Mononuclear cell (primary cell): ENCODE results near the gene KRT14. TPM values are rescaled to one million over a fixed set of nuclear protein-coding genes. Genes with fewer than 3 reads are reported as not detected.
"Not testable (repeated sequence)": the region's sequence is repeated elsewhere in the genome, so short reads cannot be mapped to it uniquely, and the experiment has no call there.

ENCODE experiments used
- H3K27me3 ChIP-seq: 2 replicates; pipeline ENCODE4 v1.6.0; 2011; ENCODE audit warnings: low read length, control low read depth; ENCODE audit not compliant: insufficient read depth
- H3K4me1 ChIP-seq: 2 replicates; pipeline ENCODE4 v1.5.1; 2011; ENCODE audit warnings: mild to moderate bottlenecking, low read length, control low read depth; ENCODE audit not compliant: insufficient read depth
- H3K4me3 ChIP-seq: 2 replicates; pipeline ENCODE4 v1.5.1; 2011; ENCODE audit warnings: mild to moderate bottlenecking, low read length, moderate library complexity
- H3K9me3 ChIP-seq: 2 replicates; pipeline ENCODE4 v1.5.1; 2011; ENCODE audit warnings: low read depth, mild to moderate bottlenecking, control low read depth, low read length
- total RNA-seq: library from RNA; depleted of rRNA; stranded (reverse); fragments of >200 nt; gene quantifications from one replicate; pipeline ENCODE4 v1.2.3, GENCODE V29; 2012

KRT14 gene
- total RNA-seq, 1 donor = not detected

GRCh38 chr17:41552455-41552854 is 34.2 kb downstream of the KRT14 start:
- H3K9me3 ChIP-seq = no peaks in the 10 kb centered on the region

GRCh38 chr17:41551365-41551764 is 35.3 kb downstream of the KRT14 start:
- Histone ChIP-seq H3K4me1 (peaks cover 18% of the 10 kb centered on the region), H3K27me3 (no peaks in the 10 kb centered on the region), H3K9me3 (no peaks in the 10 kb centered on the region), H3K4me3 (no peak overlapping the region)

More at GRCh38 chr17:41552455-41552854, 34.2 kb downstream of the KRT14 start:
- H3K27me3 ChIP-seq = no peaks in the 10 kb centered on the region
- H3K4me3 ChIP-seq = no peak overlapping the region
- peaks cover 18% of the 10 kb centered on the region for H3K4me1 ChIP-seq

DNA sequence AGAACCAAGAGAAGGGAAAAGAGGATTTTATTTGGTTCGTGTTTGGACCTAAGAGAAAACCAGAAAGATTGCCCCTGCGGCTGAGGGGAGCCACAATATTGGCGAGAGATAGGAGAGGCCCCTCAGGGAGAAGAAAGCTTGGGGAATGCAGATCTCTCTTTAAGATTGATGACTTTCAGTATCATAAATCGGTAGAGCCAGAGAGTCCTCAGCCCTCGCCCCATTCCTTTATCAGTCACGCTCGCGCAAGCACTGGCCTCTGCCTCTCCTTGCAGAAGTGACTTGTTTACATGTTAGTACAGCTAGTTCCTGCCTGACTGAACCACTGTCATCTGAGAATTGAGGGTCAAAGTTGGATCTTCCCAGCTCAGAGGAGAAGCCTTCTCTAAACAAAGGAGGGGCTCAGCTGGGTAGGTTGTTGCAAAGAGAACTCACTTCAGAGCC is 37.1 kb downstream of the KRT14 start:
- H3K27me3 ChIP-seq = no peaks in the 10 kb centered on the region
- no peak overlapping the region for H3K4me3 ChIP-seq
- no peaks in the 10 kb centered on the region for H3K9me3 ChIP-seq
- H3K4me1 ChIP-seq = peaks cover 18% of the 10 kb centered on the region

DNA sequence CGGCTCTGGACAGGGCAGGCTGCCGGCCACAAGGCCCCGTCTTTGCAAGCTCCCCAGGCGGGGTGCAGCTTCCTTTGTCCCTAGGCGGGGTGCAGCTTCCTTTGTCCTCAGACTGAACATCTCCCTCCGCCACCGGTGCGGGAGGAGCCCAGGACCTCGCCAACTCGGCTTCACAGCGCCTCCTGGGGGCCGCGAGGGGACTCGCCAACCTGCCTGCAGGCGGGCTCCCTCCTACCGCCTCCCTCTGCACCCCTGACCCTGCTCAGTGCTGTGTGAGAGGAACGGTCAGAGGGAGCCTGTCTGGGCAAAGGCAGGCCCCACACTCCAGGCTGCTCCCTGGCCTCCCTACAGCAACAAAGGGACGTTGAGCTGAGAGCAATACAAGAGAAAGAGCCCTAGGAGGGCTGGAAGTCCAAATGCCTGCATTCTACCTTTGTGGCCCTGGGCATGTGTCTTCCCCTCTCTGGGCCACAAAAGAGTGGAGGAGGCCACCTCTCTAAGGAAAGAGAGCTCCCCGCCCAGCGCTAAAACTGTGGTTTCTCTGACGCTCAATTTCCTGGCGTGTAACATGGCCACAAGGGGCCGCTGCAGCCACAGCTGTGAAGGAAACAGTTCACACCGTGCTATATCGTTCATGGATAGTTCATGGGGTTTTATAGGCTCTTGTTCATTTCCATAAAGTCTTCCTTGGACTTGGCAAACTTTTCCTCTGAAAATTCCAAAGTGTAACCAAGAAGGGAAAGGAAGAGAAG is 37.7 kb downstream of the KRT14 start:
- Histone ChIP-seq H3K27me3 (no peaks in the 10 kb centered on the region), H3K4me1 (peaks cover 18% of the 10 kb centered on the region), H3K4me3 (no peak overlapping the region), H3K9me3 (no peaks in the 10 kb centered on the region)

DNA sequence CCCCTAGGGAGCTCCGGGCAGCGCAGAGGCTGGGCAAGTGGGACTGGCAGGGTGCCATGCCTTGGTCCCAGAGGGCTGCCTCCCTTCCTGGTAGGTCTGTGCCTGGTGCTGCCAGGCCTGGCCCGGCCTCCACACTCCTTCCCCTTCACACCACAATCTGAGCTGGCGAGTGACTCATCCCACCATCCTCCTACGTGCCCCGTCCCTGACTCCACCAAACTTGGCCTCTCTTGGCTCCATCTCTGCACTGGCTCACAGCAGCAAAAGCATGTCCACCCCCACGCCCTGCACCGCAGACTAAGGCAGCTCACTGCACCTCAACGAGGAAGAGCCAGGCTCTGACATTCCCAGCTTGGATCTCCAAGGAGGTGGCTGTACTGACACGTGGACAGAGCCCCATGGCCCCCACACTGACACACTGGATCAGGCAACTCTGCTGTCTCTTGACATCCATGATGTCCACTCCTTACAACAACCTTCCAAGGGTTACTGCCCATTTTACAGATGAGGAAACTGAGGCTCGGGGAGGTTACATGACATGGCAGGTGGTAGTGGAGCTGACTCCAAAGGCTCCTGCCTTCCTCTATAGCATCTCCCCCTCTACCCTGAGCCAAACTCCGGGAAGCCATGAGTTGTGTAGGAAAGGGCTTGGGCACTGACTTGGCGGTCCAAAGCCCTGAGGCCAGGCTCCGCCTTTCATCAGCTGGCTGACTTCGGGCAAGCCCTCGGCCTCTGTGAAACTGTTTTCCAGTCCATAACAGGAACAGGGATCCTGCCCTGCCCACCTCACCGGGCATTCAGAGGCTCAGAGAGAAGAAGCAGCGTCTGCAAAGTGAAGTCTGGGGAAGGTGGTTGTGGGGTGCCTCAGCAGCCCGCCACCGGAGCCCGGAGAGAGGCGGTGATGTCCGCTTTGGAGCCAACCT is 38.5 kb downstream of the KRT14 start:
- Histone ChIP-seq H3K27me3 (no peaks in the 10 kb centered on the region), H3K9me3 (no peaks in the 10 kb centered on the region), H3K4me1 (peaks cover 18% of the 10 kb centered on the region), H3K4me3 (no peak overlapping the region)

DNA sequence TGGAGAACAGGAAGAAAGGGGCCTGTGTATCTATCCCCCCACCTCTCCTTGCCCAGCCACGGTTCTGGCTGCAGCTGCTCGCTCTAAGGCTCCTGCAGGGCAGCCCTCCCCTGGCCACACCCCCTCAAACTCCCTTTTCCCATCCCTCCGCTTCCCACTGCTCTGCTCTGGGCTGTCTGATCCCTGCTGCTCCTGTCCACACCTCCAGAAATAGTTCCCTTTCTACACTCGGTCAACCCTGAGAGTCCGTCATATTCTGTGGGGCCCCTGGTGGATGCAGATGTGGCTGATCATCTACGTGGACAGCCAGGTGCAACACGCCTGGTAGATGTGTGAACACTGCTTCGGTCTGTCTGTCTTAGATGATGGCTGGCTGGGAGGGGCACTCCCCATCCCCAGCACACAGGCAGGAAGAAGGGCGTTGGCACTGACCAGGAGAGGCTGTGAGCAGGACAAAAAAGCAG is 39.3 kb downstream of the KRT14 start:
- H3K9me3 ChIP-seq = no peaks in the 10 kb centered on the region
- H3K4me1 ChIP-seq = peaks cover 18% of the 10 kb centered on the region
- no peaks in the 10 kb centered on the region for H3K27me3 ChIP-seq
- H3K4me3 ChIP-seq = no peak overlapping the region

GRCh38 chr17:41546819-41547218 is 39.9 kb downstream of the KRT14 start:
- Histone ChIP-seq H3K4me1 (peaks cover 18% of the 10 kb centered on the region), H3K4me3 (no peak overlapping the region), H3K27me3 (no peaks in the 10 kb centered on the region), H3K9me3 (no peaks in the 10 kb centered on the region)

GRCh38 chr17:41545829-41546410 is 40.8 kb downstream of the KRT14 start:
- Histone ChIP-seq H3K4me3 (no peak overlapping the region), H3K9me3 (no peaks in the 10 kb centered on the region), H3K27me3 (no peaks in the 10 kb centered on the region), H3K4me1 (peaks cover 18% of the 10 kb centered on the region)

- Histone ChIP-seq H3K27me3 (no peaks in the 10 kb centered on the region), H3K9me3 (no peaks in the 10 kb centered on the region), H3K4me1 (peaks cover 18% of the 10 kb centered on the region), H3K4me3 (no peak overlapping the region)
These were observed 41.8 kb downstream of the KRT14 start for GRCh38 chr17:41544935-41545334.

GRCh38 chr17:41544491-41544892 is 42.2 kb downstream of the KRT14 start:
- no peaks in the 10 kb centered on the region for H3K27me3 ChIP-seq

GRCh38 chr17:41542786-41543185 is 43.9 kb downstream of the KRT14 start:
- H3K4me1 ChIP-seq, H3K27me3 ChIP-seq, H3K4me3 ChIP-seq, H3K9me3 ChIP-seq: not testable (repeated sequence)

More at GRCh38 chr17:41544491-41544892, 42.2 kb downstream of the KRT14 start:
- Histone ChIP-seq H3K4me3 (no peak overlapping the region), H3K9me3 (no peaks in the 10 kb centered on the region), H3K4me1 (peaks cover 18% of the 10 kb centered on the region)

- Histone ChIP-seq H3K9me3 (no peaks in the 10 kb centered on the region), H3K4me1 (no peaks in the 10 kb centered on the region), H3K4me3 (no peak overlapping the region), H3K27me3 (no peaks in the 10 kb centered on the region)
These were observed 44.3 kb downstream of the KRT14 start for GRCh38 chr17:41542357-41542756.

GRCh38 chr17:41540921-41541625 is 45.6 kb downstream of the KRT14 start:
- H3K4me3 ChIP-seq = no peak overlapping the region
- no peaks in the 10 kb centered on the region for H3K4me1 ChIP-seq
- no peaks in the 10 kb centered on the region for H3K9me3 ChIP-seq
- H3K27me3 ChIP-seq = no peaks in the 10 kb centered on the region

DNA sequence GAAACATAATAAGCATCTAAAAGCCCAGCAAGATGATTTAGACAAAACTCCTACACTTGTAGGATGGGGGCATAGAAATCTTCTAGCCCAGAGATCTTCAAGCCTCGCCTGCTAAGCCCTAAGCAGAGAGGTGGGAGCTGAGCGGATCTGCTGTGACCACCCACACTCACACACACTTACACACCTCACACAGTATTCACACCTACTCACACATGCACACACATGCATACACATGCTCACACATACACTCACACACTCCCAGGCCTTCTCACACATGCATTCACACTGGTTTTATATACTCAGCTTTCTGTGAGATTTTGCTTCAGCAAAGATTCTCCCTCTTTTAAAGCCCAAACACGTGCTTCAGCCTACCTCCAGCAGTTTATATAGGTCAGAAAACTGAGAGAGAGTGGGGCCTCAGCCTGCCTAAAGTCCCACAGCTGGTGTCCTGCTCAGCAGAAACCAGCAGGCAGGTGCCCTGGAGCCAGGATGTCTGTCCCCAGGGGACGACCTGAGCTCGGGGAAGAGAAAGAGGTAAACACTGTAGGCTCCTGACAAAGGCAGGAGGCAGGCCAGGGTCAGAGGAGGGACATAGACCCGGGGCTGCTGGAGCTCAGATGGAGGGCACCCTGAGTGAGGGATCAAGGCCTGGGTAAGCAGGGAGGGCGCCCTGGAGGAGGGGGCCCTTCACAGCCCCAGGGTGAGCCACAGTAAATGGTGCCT is 46.6 kb downstream of the KRT14 start:
- Histone ChIP-seq H3K9me3 (no peaks in the 10 kb centered on the region), H3K4me1 (no peaks in the 10 kb centered on the region), H3K4me3 (no peak overlapping the region), H3K27me3 (no peaks in the 10 kb centered on the region)
